ENCODE measurements around the gene ALAD. TPM values are rescaled to one million over a fixed set of nuclear protein-coding genes. Genes with fewer than 3 reads are reported as not detected.

The ALAD gene
- total and polyA plus RNA-seq, 9 of the 15 experiments (the other 6 are each of a cell fraction or from before 2014, with no cell fraction given), result 1.3 to 12.7 (median 6.8) TPM

- TF ChIP-seq REST (IDR thresholded peaks at IDR 0.05; ENCODE audit: borderline replicate concordance), result peak; percentile 37
- TF ChIP-seq REST (CRISPR knock-in tag; IDR thresholded peaks at IDR 0.05; ENCODE audit: low read depth), result no peak
- TF ChIP-seq KHSRP (IDR thresholded peaks at IDR 0.05), result no peak
- TF ChIP-seq BRD4 (IDR thresholded peaks at IDR 0.05), result 0 out of 2 replicates have a peak, but pooled peaks have one; percentile 20
- peak; percentile 11; the same call in 1 of the 2 replicates for TF ChIP-seq PKNOX1 (IDR thresholded peaks at IDR 0.05)
- no peak for TF ChIP-seq YBX1 (IDR thresholded peaks at IDR 0.05)
- peak; percentile 85 for TF ChIP-seq KLF1 (tag; IDR thresholded peaks at IDR 0.05)
- peak; percentile 85 for TF ChIP-seq ELF1 (tag; IDR thresholded peaks at IDR 0.05)
- TF ChIP-seq STAT5A (IDR thresholded peaks at IDR 0.05; ENCODE audit: borderline replicate concordance, low read length), result peak; percentile 23; the same call in 1 of the 2 replicates
- no peak for TF ChIP-seq KLF10 (CRISPR knock-in tag; IDR thresholded peaks at IDR 0.05)
- peak; percentile 86; the same call in 1 of the 2 replicates for TF ChIP-seq CTBP1 (IDR thresholded peaks at IDR 0.05; ENCODE audit: borderline replicate concordance)
- 0 out of 2 replicates have a peak, but pooled peaks have one; percentile 32 for TF ChIP-seq MITF (IDR thresholded peaks at IDR 0.05)
- TF ChIP-seq ZNF324 (CRISPR knock-in tag; IDR thresholded peaks at IDR 0.05), result no peak
- peak; percentile 82 for TF ChIP-seq SAP30 (IDR thresholded peaks at IDR 0.05; ENCODE audit: borderline replicate concordance, insufficient read depth, low read depth, low read length, poor library complexity, severe bottlenecking)
- peak; percentile 90 for TF ChIP-seq HNRNPLL (IDR thresholded peaks at IDR 0.05; ENCODE audit: low read depth, low read length, poor library complexity, severe bottlenecking)
- peak; percentile 64; the same call in 1 of the 2 replicates for TF ChIP-seq BCOR (IDR thresholded peaks at IDR 0.05)
- TF ChIP-seq CREB3L1 (IDR thresholded peaks at IDR 0.05; ENCODE audit: borderline replicate concordance, low read depth), result peak; percentile 88
These were observed 9.3 kb upstream of the ALAD start, which contains the start of the genes C9orf43 and POLE3 (continued) for GRCh38 chr9:113410207-113410864.
